HepG2 (cell line): Measurements from ENCODE around the gene CEBPG. TPM values are rescaled to one million over a fixed set of nuclear protein-coding genes. Genes with fewer than 3 reads are reported as not detected.

Experiments used
- CEBPB ChIP-seq: IDR thresholded peaks from 2 replicates; pipeline ENCODE4 v1.6.1; 2011; ENCODE audit warnings: low read depth, low read length, improper control_type of control experiment, borderline replicate concordance
- CEBPZ ChIP-seq: IDR thresholded peaks from 2 replicates; pipeline ENCODE4 v1.6.1; 2012; ENCODE audit warnings: low read length, improper control_type of control experiment
- HNRNPL ChIP-seq: fragments of 200-400 bp; formaldehyde crosslinking; IDR thresholded peaks from 2 replicates; pipeline ENCODE4 v1.6.1; 2017; ENCODE audit warnings: mild to moderate bottlenecking, low read depth, low read length
- HOXA9 ChIP-seq: sonication (generic); formaldehyde crosslinking; IDR thresholded peaks from 2 replicates; pipeline ENCODE4 v1.8.1; 2022; ENCODE audit warnings: missing genetic modification reagents, mild to moderate bottlenecking, moderate library complexity, borderline replicate concordance
- PHF8 ChIP-seq: sonication (generic); formaldehyde crosslinking; IDR thresholded peaks from 2 replicates; pipeline ENCODE4 v1.5.0; 2020; ENCODE audit warnings: missing genetic modification reagents
- SPEN ChIP-seq: sonication (generic); formaldehyde crosslinking; IDR thresholded peaks from 2 replicates; pipeline ENCODE4 v1.5.1; 2020; ENCODE audit warnings: low read depth, mild to moderate bottlenecking, missing genetic modification reagents
- TFDP1 ChIP-seq: IDR thresholded peaks from 2 replicates; pipeline ENCODE4 v1.6.1; 2016; ENCODE audit warnings: missing compliant biosample characterization, missing genetic modification reagents, borderline replicate concordance
- TRIM24 ChIP-seq: sonication (generic); formaldehyde crosslinking; IDR thresholded peaks from 2 replicates; pipeline ENCODE4 v1.8.0; 2022; ENCODE audit warnings: mild to moderate bottlenecking, missing genetic modification reagents
- ZFY ChIP-seq: sonication (generic); formaldehyde crosslinking; IDR thresholded peaks from 2 replicates; pipeline ENCODE4 v1.4.0; 2020; ENCODE audit warnings: missing genetic modification reagents
- ZHX2 ChIP-seq, 2 experiments: sonication (generic) in 1 of 2; formaldehyde crosslinking in 1 of 2; IDR thresholded peaks; 2 replicates each; pipeline versions ENCODE4 v1.6.1 to v1.9.0; 2014 to 2022; ENCODE audit warnings: antibody characterized with exemption in 1 of 2, borderline replicate concordance in 1 of 2, inconsistent platforms in 1 of 2, low read depth in 1 of 2, missing genetic modification reagents in 1 of 2
- ZNF329 ChIP-seq: sonication (generic); formaldehyde crosslinking; IDR thresholded peaks from 2 replicates; pipeline ENCODE4 v1.9.0; 2021; ENCODE audit warnings: low read depth, mild to moderate bottlenecking, missing genetic modification reagents
- ZNF629 ChIP-seq: sonication (generic); formaldehyde crosslinking; conservative IDR thresholded peaks from 2 replicates; pipeline ENCODE4 v1.5.0; 2020; ENCODE audit warnings: missing genetic modification reagents
- ZNF740 ChIP-seq: sonication (generic); formaldehyde crosslinking; IDR thresholded peaks from 2 replicates; pipeline ENCODE4 v1.4.0; 2020; ENCODE audit warnings: missing genetic modification reagents
- ZNF782 ChIP-seq: sonication (generic); formaldehyde crosslinking; IDR thresholded peaks from 2 replicates; pipeline ENCODE4 v1.4.0; 2020; ENCODE audit warnings: missing genetic modification reagents, mild to moderate bottlenecking, borderline replicate concordance
- ZNF784 ChIP-seq: sonication (generic); formaldehyde crosslinking; IDR thresholded peaks from 2 replicates; pipeline ENCODE4 v1.5.1; 2020; ENCODE audit warnings: missing genetic modification reagents, mild to moderate bottlenecking, borderline replicate concordance
- polyA plus RNA-seq, 8 experiments: library from polyadenylated mRNA; depleted of rRNA in 3 of 8; stranded (reverse) in 7 of 8; unstranded in 1 of 8; fragments of >200 nt; fragmentation: Illumina TruSeq in 4 of 8; extraction: Trizol in 4 of 8; gene quantifications; 2 replicates each; pipeline versions ENCODE4 v1.2.1 to v1.2.3, GENCODE V29; 2011 to 2016; ENCODE audit warnings: low read depth in 4 of 8, missing spikeins in 1 of 8, mixed read lengths in 1 of 8; ENCODE audit not compliant: insufficient read depth in 1 of 8
- total RNA-seq, 5 experiments: library from RNA; depleted of rRNA; stranded (reverse); fragments of >200 nt; fragmentation: Illumina TruSeq; extraction: Trizol; gene quantifications; 2 replicates each; pipeline ENCODE4 v1.2.3, GENCODE V29; 2016; ENCODE audit warnings: low read depth in 1 of 5

Gene CEBPG
- total and polyA plus RNA-seq, 2 of the 13 experiments (the other 11 are each of a cell fraction or from before 2014, with no cell fraction given): 25.7 to 34.3 TPM

- TF ChIP-seq ZNF782 (CRISPR knock-in tag) (peak; percentile 90), ZNF784 (CRISPR knock-in tag) (peak; percentile 98), HNRNPL (0 out of 2 replicates have a peak, but pooled peaks have one; percentile 80), ZFY (CRISPR knock-in tag) (peak; percentile 85), CEBPB (peak; percentile 95), TFDP1 (peak; percentile 97), TRIM24 (CRISPR knock-in tag) (0 out of 2 replicates have a peak, but pooled peaks have one; percentile 9), ZNF329 (peak; percentile 88; the same call in 1 of the 2 replicates), HOXA9 (CRISPR knock-in tag) (peak; percentile 68; the same call in 1 of the 2 replicates), SPEN (peak; percentile 92), PHF8 (CRISPR knock-in tag) (peak; percentile 41; the same call in 1 of the 2 replicates), ZNF740 (CRISPR knock-in tag) (peak; percentile 91), ZHX2 (IDR thresholded peaks at IDR 0.05; ENCODE audit: low read depth) (0 out of 2 replicates have a peak, but pooled peaks have one; percentile 46), ZHX2 (CRISPR knock-in tag; IDR thresholded peaks at IDR 0.05; ENCODE audit: borderline replicate concordance) (peak; percentile 82; the same call in 1 of the 2 replicates), ZNF629 (no peak), CEBPZ (no peak)
These were observed 29.9 kb downstream of the CEBPG start (continued) for GRCh38 chr19:33403221-33403972.
